ENCODE measurements around the gene RPL29.

Gene RPL29

GRCh38 chr3:52030714-52031310, 35.1 kb upstream of the RPL29 start:
- ChIA-PET POLR2A (interaction anchor here (1.3 kb wide), 1 partner anchor 14 kb away, joined by 3 read pairs; no protein-coding TSS in a partner anchor), CTCF (interaction anchor here (1.3 kb wide), 1 partner anchor 22 kb away, joined by 3 read pairs; no protein-coding TSS in a partner anchor)
- DNase-seq (ENCODE audit: extremely low spot score): no peak
- TF ChIP-seq FOXK2 (IDR thresholded peaks at IDR 0.05) (no peak), FOXA1 (IDR thresholded peaks at IDR 0.05) (no peak), L3MBTL2 (conservative IDR thresholded peaks at IDR 0.05) (no peak), SUZ12 (IDR thresholded peaks at IDR 0.05) (no peak), ELF4 (IDR thresholded peaks at IDR 0.05) (no peak), CTBP1 (IDR thresholded peaks at IDR 0.05; ENCODE audit: borderline replicate concordance) (no peak), TARDBP (IDR thresholded peaks at IDR 0.05) (no peak), ARNT (IDR thresholded peaks at IDR 0.05) (no peak), BHLHE40 (IDR thresholded peaks at IDR 0.05; ENCODE audit: borderline replicate concordance) (no peak), ZNF384 (IDR thresholded peaks at IDR 0.05) (no peak), PKNOX1 (IDR thresholded peaks at IDR 0.05) (no peak), NFRKB (IDR thresholded peaks at IDR 0.05) (no peak), HDGF (IDR thresholded peaks at IDR 0.05; ENCODE audit: borderline replicate concordance) (no peak), FOXM1 (IDR thresholded peaks at IDR 0.05; ENCODE audit: borderline replicate concordance) (no peak), LEF1 (IDR thresholded peaks at IDR 0.05; ENCODE audit: borderline replicate concordance) (no peak), SP1 (IDR thresholded peaks at IDR 0.05) (no peak)

- ChIA-PET CTCF (no interaction called here), POLR2A (interaction anchor here (1.5 kb wide), 1 partner anchor 32 kb away, joined by 3 read pairs; no protein-coding TSS in a partner anchor)
- TF ChIP-seq FOXK2 (IDR thresholded peaks at IDR 0.05) (no peak), SUZ12 (IDR thresholded peaks at IDR 0.05) (no peak), FOXA1 (IDR thresholded peaks at IDR 0.05) (no peak), ZNF384 (IDR thresholded peaks at IDR 0.05) (no peak), FOXM1 (IDR thresholded peaks at IDR 0.05; ENCODE audit: borderline replicate concordance) (no peak), L3MBTL2 (conservative IDR thresholded peaks at IDR 0.05) (no peak), ELF4 (IDR thresholded peaks at IDR 0.05) (no peak), BHLHE40 (IDR thresholded peaks at IDR 0.05; ENCODE audit: borderline replicate concordance) (no peak)
- no peak for DNase-seq (ENCODE audit: extremely low spot score)
Observed at GRCh38 chr3:52029535-52029934, 33.8 kb upstream of the RPL29 start.

- TF ChIP-seq NFRKB (IDR thresholded peaks at IDR 0.05) (no peak), TARDBP (IDR thresholded peaks at IDR 0.05) (no peak), ZNF384 (IDR thresholded peaks at IDR 0.05) (no peak), SP1 (IDR thresholded peaks at IDR 0.05) (no peak), BHLHE40 (IDR thresholded peaks at IDR 0.05; ENCODE audit: borderline replicate concordance) (no peak), FOXM1 (IDR thresholded peaks at IDR 0.05; ENCODE audit: borderline replicate concordance) (no peak), SUZ12 (IDR thresholded peaks at IDR 0.05) (no peak), CTBP1 (IDR thresholded peaks at IDR 0.05; ENCODE audit: borderline replicate concordance) (no peak), ARNT (IDR thresholded peaks at IDR 0.05) (no peak), LEF1 (IDR thresholded peaks at IDR 0.05; ENCODE audit: borderline replicate concordance) (no peak), L3MBTL2 (conservative IDR thresholded peaks at IDR 0.05) (no peak), ELF4 (IDR thresholded peaks at IDR 0.05) (no peak), FOXK2 (IDR thresholded peaks at IDR 0.05) (no peak), HDGF (IDR thresholded peaks at IDR 0.05; ENCODE audit: borderline replicate concordance) (no peak), FOXA1 (IDR thresholded peaks at IDR 0.05) (no peak), PKNOX1 (IDR thresholded peaks at IDR 0.05) (no peak)
- ChIA-PET POLR2A (interaction anchor here (1.0 to 1.5 kb wide), 2 partner anchors 25 to 31 kb away, joined by 3 read pairs; no protein-coding TSS in a partner anchor), CTCF (no interaction called here)
- no peak for DNase-seq (ENCODE audit: extremely low spot score)
Observed at GRCh38 chr3:52029053-52029452, 33.4 kb upstream of the RPL29 start.

GRCh38 chr3:52028572-52028971, 32.9 kb upstream of the RPL29 start:
- no peak for DNase-seq (ENCODE audit: extremely low spot score)

GRCh38 chr3:52026041-52026440, 30.3 kb upstream of the RPL29 start:
- ChIA-PET POLR2A (no interaction called here), CTCF (no interaction called here)
- TF ChIP-seq FOXM1 (IDR thresholded peaks at IDR 0.05; ENCODE audit: borderline replicate concordance) (no peak), SUZ12 (IDR thresholded peaks at IDR 0.05) (no peak), CTBP1 (IDR thresholded peaks at IDR 0.05; ENCODE audit: borderline replicate concordance) (no peak), L3MBTL2 (conservative IDR thresholded peaks at IDR 0.05) (no peak), ZNF384 (IDR thresholded peaks at IDR 0.05) (no peak), SP1 (IDR thresholded peaks at IDR 0.05) (no peak), HDGF (IDR thresholded peaks at IDR 0.05; ENCODE audit: borderline replicate concordance) (no peak), NFRKB (IDR thresholded peaks at IDR 0.05) (no peak), TARDBP (IDR thresholded peaks at IDR 0.05) (no peak), FOXK2 (IDR thresholded peaks at IDR 0.05) (no peak), LEF1 (IDR thresholded peaks at IDR 0.05; ENCODE audit: borderline replicate concordance) (no peak), ELF4 (IDR thresholded peaks at IDR 0.05) (no peak), BHLHE40 (IDR thresholded peaks at IDR 0.05; ENCODE audit: borderline replicate concordance) (no peak)
- DNase-seq (ENCODE audit: extremely low spot score): no peak

More at GRCh38 chr3:52028572-52028971, 32.9 kb upstream of the RPL29 start:
- TF ChIP-seq NFRKB (IDR thresholded peaks at IDR 0.05) (no peak), CTBP1 (IDR thresholded peaks at IDR 0.05; ENCODE audit: borderline replicate concordance) (no peak), HDGF (IDR thresholded peaks at IDR 0.05; ENCODE audit: borderline replicate concordance) (no peak), PKNOX1 (IDR thresholded peaks at IDR 0.05) (no peak)
- POLR2A ChIA-PET: interaction anchor here (1.0 to 1.5 kb wide), 2 partner anchors 25 to 31 kb away, joined by 3 read pairs; no protein-coding TSS in a partner anchor
- CTCF ChIA-PET: no interaction called here

- no peak for DNase-seq (ENCODE audit: extremely low spot score)
- TF ChIP-seq ELF4 (IDR thresholded peaks at IDR 0.05): no peak
- TF ChIP-seq CTBP1 (IDR thresholded peaks at IDR 0.05; ENCODE audit: borderline replicate concordance): no peak
- no peak for TF ChIP-seq BHLHE40 (IDR thresholded peaks at IDR 0.05; ENCODE audit: borderline replicate concordance)
- no peak for TF ChIP-seq FOXK2 (IDR thresholded peaks at IDR 0.05)
- ChIA-PET POLR2A (no interaction called here), CTCF (interaction anchor here (0.7 kb wide), 1 partner anchor 117 kb away, joined by 3 read pairs; no protein-coding TSS in a partner anchor)
Observed at GRCh38 chr3:52025453-52025852, 29.8 kb upstream of the RPL29 start.
